Measurements from ENCODE around the gene PTPRG. TPM values are rescaled to one million over a fixed set of nuclear protein-coding genes. Genes with fewer than 3 reads are reported as not detected.

The PTPRG gene
- total and polyA plus RNA-seq, 2 experiments from 2014 or later = 8.5 to 34.9 TPM

GRCh38 chr3:61667383-61667782, 106.0 kb downstream of the PTPRG start:
- Histone ChIP-seq H3K36me3 (replicated peaks; ENCODE audit: insufficient read depth, low read depth) (no peaks in the 10 kb centered on the region), H3K4me2 (no peak overlapping the region), H3K4me3 (no peak overlapping the region), H3K4me1 (ENCODE audit: insufficient read depth) (peaks cover 4% of the 10 kb centered on the region), H3K27me3 (no peaks in the 10 kb centered on the region), H3K79me2 (peaks cover 41% of the 10 kb centered on the region), H2AFZ (no peak overlapping the region), H3K27ac (no peak overlapping the region), H4K20me1 (ENCODE audit: insufficient read depth, poor library complexity, severe bottlenecking) (no peaks in the 10 kb centered on the region), H3K9me2 (replicated peaks; ENCODE audit: insufficient read depth) (no peaks in the 10 kb centered on the region), H3K9me3 (ENCODE audit: low read depth) (no peaks in the 10 kb centered on the region)
- no peak for DNase-seq (ENCODE audit: low spot score)
- 71% methylated on average over 6 of the region's 6 CpGs for WGBS (ENCODE audit: low lambda C conversion rate, missing lambda C conversion rate)
- TF ChIP-seq EZH2 (IDR thresholded peaks at IDR 0.05; ENCODE audit: borderline replicate concordance) (no peak), EZH2phosphoT487 (IDR thresholded peaks at IDR 0.05; ENCODE audit: low read depth, severe bottlenecking, unreplicated experiment) (no peak), CTCF (IDR thresholded peaks at IDR 0.05; ENCODE audit: poor library complexity) (no peak)

GRCh38 chr3:61667814-61668213, 106.4 kb downstream of the PTPRG start:
- DNase-seq (ENCODE audit: low spot score) = no peak
- Histone ChIP-seq H3K4me3 (no peak overlapping the region), H3K9me2 (replicated peaks; ENCODE audit: insufficient read depth) (no peaks in the 10 kb centered on the region), H4K20me1 (ENCODE audit: insufficient read depth, poor library complexity, severe bottlenecking) (no peaks in the 10 kb centered on the region), H2AFZ (no peak overlapping the region), H3K4me1 (ENCODE audit: insufficient read depth) (peaks cover 4% of the 10 kb centered on the region), H3K27me3 (no peaks in the 10 kb centered on the region), H3K9me3 (ENCODE audit: low read depth) (no peaks in the 10 kb centered on the region), H3K36me3 (replicated peaks; ENCODE audit: insufficient read depth, low read depth) (no peaks in the 10 kb centered on the region), H3K27ac (no peak overlapping the region), H3K4me2 (no peak overlapping the region), H3K79me2 (peaks cover 37% of the 10 kb centered on the region)
- TF ChIP-seq EZH2phosphoT487 (IDR thresholded peaks at IDR 0.05; ENCODE audit: low read depth, severe bottlenecking, unreplicated experiment) (no peak), EZH2 (IDR thresholded peaks at IDR 0.05; ENCODE audit: borderline replicate concordance) (no peak)

- Histone ChIP-seq H3K4me3 (no peak overlapping the region), H3K27ac (no peak overlapping the region), H3K9me3 (ENCODE audit: low read depth) (no peaks in the 10 kb centered on the region), H3K27me3 (no peaks in the 10 kb centered on the region), H2AFZ (no peak overlapping the region), H3K4me2 (no peak overlapping the region), H4K20me1 (ENCODE audit: insufficient read depth, poor library complexity, severe bottlenecking) (no peaks in the 10 kb centered on the region), H3K79me2 (peaks cover 32% of the 10 kb centered on the region), H3K9me2 (replicated peaks; ENCODE audit: insufficient read depth) (no peaks in the 10 kb centered on the region), H3K36me3 (replicated peaks; ENCODE audit: insufficient read depth, low read depth) (no peaks in the 10 kb centered on the region), H3K4me1 (ENCODE audit: insufficient read depth) (peaks cover 4% of the 10 kb centered on the region)
- 79% methylated on average over 5 of the region's 5 CpGs for WGBS (ENCODE audit: low lambda C conversion rate, missing lambda C conversion rate)
- DNase-seq (ENCODE audit: low spot score) = no peak
- TF ChIP-seq EZH2 (IDR thresholded peaks at IDR 0.05; ENCODE audit: borderline replicate concordance) = no peak
- TF ChIP-seq CTCF (IDR thresholded peaks at IDR 0.05; ENCODE audit: poor library complexity) = no peak
- no peak for TF ChIP-seq EZH2phosphoT487 (IDR thresholded peaks at IDR 0.05; ENCODE audit: low read depth, severe bottlenecking, unreplicated experiment)
Observed at GRCh38 chr3:61668317-61668864, 107.0 kb downstream of the PTPRG start.

- Histone ChIP-seq H4K20me1 (ENCODE audit: insufficient read depth, poor library complexity, severe bottlenecking) (no peaks in the 10 kb centered on the region), H3K36me3 (replicated peaks; ENCODE audit: insufficient read depth, low read depth) (no peaks in the 10 kb centered on the region), H3K27ac (no peak overlapping the region), H2AFZ (no peak overlapping the region), H3K27me3 (no peaks in the 10 kb centered on the region), H3K4me3 (no peak overlapping the region), H3K4me2 (no peak overlapping the region), H3K9me2 (replicated peaks; ENCODE audit: insufficient read depth) (no peaks in the 10 kb centered on the region), H3K9me3 (ENCODE audit: low read depth) (no peaks in the 10 kb centered on the region), H3K4me1 (ENCODE audit: insufficient read depth) (peaks cover 4% of the 10 kb centered on the region), H3K79me2 (peaks cover 32% of the 10 kb centered on the region)
- DNase-seq (ENCODE audit: low spot score) = no peak
- TF ChIP-seq EZH2phosphoT487 (IDR thresholded peaks at IDR 0.05; ENCODE audit: low read depth, severe bottlenecking, unreplicated experiment) (no peak), EZH2 (IDR thresholded peaks at IDR 0.05; ENCODE audit: borderline replicate concordance) (no peak)
- WGBS (ENCODE audit: low lambda C conversion rate, missing lambda C conversion rate) = 65% methylated on average over 3 of the region's 3 CpGs
Observed at GRCh38 chr3:61669203-61669602, 107.8 kb downstream of the PTPRG start.
